Activated CD8-positive, alpha-beta memory T cell treated with anti-CD3 and anti-CD28 coated beads for 4 hours (primary cell): ENCODE data around the gene ADCYAP1R1.

ENCODE experiments used
- DNase-seq, 2 donors: peaks; one replicate each; pipeline ENCODE4 v3.0.0-alpha.2; 2020; ENCODE audit warnings: low read depth in 2 of 2

The ADCYAP1R1 gene

DNA sequence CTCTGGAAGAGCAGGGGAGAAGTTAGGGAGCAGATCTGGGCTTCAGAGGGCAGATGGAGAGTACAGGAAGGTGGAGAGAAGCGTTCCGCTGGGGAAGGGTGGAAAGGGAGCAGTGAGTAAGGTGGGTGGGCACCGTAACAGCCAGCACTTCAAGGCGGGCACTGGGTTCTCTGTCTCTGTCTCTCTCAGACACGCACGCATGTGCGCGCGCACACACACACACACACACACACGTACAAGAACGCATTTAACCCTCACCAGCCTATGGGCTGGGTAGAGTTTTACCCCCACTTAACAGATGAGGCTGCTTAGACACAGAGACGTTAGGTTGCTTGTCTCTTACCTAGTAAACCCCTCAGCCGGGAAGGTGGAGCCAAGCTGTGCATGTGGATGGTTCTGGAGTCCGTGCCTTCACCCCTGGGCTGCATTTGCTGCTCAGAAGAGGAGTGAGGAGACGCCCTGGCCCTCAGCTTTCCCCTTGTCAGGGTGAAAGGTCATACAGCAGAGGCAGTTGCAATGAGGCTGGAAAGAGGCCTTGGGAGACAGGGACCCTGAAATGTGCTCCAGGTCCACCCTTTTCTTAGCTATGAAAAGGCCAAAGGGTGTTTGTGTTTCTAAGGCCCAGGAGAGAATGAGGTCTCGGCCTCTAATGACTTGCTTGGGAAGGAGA lies 16.0 kb downstream of the ADCYAP1R1 start:
- no peak for DNase-seq

DNA sequence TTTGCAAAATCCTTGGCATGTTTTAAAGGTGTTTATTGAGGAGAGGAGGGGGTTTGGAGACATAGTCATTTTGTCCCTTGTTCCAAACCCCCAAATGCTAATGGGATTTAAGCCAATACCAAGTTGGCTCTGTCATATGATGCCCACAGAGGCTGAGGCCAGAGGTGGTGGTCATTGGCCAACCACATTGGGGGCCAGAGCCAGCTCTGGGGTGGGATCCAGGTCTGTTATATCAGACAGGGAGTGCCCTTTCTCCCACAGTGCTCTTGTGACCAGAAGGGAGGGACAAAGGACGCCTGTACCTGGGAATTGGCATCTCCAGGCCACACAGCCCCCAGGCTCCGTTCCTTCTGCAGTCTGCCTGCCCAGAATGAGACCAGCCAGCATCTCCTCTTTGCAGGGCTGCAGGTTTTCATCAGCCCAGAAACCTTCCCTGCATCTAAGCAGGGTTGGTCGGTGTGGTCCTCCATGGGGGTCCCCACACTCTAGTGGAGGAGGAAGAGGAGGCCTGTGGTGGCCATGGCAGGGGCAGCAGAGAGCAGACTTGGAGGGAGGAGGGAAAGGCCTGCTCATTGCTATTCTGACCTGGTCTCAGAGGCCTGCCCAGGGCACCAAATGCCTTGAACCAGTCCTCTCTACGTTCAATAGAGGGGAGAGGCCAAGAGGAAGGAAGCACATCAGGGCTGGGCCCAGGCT lies 17.9 kb downstream of the ADCYAP1R1 start:
- no peak for DNase-seq

DNA sequence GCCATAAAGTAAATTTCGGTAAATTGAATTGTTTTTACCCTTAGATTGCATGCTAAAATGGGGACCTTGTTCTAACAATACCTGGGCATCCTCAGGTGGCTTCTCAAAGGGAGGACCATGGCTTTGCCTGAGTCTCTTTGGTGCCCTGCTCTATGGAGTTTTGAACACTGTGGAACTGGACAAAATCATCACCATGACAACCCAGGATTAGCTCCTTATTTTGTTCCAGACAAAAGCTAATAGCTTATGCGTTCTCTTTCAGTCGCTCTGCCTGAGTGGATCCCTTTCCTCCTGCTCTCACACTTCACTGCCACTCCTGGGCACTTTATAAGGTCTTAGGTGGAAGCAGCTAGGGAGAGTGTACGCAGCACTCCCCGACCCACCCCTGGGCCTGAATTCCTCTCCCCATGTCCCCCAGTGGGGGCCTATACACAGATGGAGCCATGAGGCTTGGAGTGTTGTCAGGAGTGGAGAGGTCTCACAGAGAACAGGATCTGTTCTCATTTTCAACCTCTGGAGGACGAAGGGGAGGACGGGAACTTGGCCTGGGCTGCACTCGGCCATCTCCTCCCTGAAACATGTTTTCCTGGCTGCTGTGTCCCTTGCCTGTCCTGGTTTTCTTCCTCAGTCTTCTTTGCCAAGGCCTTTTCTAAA lies 19.0 kb downstream of the ADCYAP1R1 start:
- no peak for DNase-seq

DNA sequence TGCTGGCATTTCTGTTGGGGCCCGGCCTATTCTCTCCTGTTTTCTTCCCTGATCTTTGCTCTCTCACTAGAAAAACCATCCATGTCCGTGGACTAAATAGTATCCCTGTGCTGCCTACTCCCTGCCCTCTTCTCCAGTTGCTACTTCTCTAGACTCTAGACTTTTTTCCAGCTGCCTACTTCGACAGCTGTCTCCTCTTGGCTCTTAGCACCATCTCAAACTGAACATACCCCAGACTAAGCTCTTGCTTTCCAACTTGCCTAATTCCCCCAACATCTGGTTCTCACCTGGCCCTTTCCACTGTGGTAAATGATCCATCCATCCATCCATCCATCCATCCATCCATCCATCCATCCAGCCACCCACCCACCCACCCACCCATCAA lies 19.5 kb downstream of the ADCYAP1R1 start:
- no peak for DNase-seq

DNA sequence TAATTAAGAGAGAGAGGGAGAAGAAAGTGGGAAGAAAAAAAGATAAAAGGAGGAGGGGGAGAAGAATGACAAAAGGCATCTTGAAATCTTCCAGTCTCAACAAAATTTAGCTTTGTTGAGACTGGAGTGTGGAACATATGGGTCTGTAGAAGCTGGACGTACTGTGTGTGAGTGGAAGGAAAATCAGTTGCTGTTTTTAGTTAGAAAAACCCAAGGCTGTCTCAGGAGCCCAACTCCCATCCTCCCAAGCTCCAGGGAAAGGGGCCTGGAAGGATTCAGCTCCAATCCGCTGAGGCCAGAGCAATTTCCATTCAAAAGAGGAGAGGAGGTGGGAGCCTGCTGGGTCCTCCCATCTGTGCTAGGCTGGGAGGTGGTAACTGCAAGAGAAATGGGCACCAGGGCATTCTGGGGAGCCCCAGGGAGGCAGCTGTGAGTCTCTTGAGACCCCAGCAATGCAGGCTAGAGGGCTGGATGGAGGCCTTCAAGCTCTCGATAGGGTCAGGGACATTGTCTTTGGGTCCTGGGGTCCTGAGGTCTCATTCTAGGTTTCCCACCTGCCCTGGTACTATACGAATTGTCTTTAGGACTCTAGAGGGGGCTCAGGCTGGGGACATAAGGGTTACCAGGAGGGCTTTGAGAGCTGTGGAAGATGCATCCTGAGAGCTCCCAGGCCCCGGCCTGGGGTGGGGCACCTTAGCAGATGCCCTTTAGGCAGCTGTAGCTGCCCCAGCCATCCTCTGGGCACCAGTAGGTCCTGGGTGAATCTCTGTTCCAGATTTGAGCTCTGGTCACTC lies 21.4 kb downstream of the ADCYAP1R1 start:
- no peak for DNase-seq

DNA sequence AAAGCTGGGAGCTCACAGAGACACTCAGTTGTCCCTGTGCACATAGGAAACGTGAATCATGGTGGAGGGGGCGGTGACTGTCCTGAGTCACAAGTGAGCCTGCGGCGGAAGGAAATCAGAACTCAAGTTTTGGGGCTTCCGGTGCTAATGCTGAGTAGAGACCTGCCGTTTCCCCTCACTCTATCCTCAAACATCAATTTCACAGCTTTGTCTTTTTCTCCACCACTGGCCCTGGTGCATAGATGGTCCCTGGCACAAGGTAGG lies 21.9 kb downstream of the ADCYAP1R1 start:
- no peak for DNase-seq

DNA sequence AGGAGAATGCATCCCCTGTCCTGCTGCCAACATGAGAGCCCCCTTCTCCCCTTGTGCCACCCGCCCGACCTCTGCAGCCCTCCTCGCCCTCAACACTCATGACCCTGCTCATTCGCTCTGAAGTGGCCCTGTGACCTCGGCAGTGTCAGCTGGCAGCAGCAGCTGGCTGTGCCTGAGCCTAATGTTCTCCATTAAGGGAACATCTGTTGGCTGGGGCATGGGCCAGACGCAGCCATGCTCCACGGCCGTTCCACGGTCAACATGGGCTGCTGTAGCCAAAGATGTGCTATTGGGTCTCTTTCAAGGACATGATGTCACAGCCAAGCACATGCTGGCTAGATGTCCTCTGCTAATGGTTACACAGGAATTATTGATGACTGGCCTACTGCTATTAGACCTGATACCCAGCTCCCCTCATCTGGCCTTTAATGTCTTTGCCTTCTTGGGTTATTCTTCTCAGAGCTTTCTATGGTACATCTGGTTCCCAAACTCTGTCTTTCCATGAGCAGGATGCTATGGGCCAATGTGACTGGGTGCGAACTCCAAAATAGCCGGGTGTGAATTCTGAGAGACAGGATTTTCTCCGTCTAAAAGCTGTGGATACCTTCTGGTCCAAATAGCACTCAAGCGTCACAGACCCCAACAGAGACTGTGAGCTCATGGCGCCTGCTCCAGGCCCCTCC lies 22.4 kb downstream of the ADCYAP1R1 start:
- DNase-seq = no peak

DNA sequence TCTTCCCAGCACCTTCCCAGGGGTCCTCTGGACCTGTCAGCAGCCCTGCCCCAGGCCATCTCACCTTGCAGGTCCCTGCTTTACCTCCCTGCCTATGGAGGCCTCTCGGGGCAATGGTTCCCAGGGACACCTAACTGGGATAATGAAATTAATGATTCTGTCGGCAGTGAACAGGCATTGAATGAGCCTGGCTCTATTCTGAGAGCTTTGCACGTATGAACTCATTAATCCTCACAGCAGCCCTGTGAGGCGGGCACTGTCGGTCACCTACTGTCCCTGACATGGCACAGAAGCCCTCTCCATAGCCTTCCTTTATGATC lies 22.9 kb downstream of the ADCYAP1R1 start:
- DNase-seq = no peak

DNA sequence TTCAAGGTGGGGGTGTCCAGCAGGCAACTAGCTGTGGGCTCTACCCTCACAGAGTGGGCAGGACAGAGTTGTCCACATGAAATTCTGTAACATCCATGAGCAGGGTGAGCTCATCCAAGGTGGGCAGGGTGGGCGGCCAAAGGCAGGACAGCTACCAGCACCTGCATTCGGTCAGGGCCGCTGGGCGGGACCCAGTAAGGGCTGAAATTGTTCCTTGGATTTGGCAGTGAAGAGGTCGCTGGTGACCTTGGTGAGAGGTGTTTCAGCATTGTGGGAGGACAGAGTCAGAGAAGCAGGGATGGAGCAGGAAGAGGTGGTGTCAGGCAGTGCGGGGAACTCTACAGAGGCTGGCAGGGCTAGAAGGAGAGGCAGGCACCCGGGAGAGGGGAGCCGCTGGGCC lies 23.9 kb downstream of the ADCYAP1R1 start:
- no peak for DNase-seq

DNA sequence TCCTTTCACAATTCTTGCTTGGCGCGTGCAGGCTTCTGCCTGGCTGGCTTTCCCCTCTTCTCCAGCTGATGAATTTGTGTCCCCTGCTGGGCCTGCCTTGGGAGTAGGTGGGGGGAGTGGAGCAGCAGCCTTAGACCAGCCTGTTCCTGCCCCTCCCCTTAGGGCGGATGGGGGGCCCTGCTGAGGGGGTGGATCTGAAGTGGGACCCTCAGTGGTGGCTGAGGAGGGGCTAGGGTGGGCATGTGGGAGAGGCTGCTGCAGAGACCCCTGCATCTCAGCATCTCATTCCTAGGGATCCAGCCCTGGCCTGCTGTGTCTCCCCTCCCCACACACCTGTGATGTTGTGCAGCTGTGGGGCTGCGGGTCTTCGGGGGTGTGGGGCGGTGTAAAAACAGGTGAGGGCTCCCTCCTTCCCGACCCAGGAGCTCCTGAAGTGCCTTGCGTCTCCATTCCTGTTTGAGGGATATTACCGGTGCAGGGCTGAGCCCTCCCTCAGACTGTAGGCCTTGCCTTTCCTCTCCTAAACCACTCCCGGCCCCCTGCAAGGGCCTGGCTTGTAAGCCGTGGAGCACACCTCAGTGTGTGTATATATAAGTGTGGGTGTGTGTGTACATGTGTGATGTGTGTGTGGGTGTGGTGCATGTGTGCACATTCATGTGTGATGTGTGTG lies 24.7 kb downstream of the ADCYAP1R1 start:
- DNase-seq = no peak

DNA sequence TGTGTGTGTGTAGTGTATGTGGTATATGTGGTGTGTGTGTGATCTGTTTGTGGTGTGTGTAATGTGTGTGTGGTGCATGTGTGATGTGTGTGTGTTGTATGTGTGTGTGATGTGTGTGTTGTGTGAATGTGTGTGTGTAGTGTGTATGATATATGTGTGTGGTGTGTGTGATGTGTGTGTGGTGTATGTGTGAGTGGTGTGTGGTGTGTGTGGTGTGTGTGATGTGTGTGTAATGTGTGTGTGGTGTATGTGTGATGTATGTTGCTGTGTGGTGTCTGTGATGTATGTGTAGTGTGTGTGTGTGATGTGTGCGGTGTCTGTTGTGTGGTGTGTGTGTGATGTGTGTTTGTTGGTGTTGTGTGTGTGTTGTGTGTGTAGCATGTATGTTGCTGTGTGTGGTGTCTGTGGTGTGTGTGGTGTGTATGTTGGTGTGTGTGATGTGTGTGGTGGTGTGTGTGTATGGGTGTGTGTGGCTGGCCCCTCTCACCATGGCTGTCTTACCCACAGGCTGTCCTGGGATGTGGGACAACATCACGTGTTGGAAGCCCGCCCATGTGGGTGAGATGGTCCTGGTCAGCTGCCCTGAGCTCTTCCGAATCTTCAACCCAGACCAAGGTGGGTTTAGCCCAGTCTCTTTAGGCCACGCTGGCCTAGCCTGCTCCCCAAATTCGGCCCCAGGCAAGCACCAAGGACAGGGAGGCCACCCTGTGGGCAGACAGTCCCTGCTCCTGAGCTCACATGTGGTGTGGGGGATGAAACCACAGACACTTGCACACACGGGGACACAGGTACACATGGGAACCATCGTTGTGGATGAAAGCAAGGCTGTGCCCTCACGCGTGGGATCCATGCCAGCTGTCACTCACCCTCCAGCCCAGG lies 25.6 kb downstream of the ADCYAP1R1 start:
- no peak for DNase-seq

DNA sequence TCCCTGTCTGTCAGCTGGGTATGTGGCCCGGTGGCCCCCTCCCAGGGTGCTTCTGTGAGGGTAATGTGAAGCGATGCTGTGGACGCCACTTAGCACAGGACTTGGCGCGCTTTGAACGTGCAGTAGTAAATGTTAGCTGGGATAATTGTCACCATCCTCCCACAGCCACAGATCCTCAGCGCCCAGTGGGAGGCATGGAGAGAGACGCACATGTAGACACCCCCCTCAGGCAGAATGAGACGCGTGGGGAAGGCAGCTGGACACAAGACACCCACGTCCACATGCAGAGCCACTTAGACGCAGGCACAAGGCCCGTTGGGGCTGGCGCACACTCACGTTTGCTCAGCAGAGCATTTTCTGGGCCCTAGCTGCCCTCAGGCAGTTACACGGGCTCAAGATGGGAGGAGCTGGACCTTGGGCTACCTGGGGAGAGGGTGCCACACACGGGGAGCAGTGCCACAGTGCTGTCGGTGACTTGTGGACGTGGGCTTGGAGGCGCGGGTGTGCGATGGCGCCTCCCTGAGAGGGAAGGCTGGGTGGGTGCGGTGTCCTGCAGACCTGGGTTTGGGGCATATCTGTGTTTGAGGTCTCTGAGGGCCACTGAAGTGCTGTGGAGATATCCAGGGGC lies 26.4 kb downstream of the ADCYAP1R1 start:
- DNase-seq = no peak

DNA sequence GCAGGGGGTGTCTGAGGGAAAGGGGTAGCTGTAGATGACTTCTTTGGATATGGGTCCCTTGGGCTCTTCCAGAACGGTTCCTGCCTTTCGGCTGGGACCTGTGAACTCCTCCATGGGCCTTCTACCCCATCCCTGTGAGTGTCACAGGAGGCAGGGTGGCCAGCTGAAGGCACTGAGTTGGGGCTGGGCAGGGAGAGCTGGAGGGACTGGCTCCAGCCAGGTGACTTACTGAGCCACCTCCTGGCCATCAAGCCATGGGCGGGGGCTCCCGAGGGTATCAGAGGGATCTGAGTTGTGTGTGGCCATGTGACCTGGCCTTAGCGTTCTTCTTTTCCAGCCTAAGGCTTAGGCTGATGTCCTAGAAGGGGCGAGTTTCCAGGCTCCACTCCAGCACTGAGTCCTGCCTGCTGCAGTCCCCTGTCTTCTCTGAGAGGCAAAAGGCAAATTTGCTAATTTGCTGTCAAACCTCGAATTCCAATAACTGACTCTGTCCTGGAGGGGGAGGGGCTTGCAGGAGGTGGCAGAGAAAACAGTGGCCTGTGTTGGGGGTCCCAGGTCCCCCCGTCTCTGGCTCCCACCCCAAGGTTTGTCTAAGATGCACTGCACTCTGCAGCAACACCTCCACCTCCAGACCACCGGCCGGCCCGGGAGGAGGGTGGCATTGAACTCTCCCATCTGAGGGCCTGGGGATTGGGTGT lies 27.2 kb downstream of the ADCYAP1R1 start:
- DNase-seq = no peak

DNA sequence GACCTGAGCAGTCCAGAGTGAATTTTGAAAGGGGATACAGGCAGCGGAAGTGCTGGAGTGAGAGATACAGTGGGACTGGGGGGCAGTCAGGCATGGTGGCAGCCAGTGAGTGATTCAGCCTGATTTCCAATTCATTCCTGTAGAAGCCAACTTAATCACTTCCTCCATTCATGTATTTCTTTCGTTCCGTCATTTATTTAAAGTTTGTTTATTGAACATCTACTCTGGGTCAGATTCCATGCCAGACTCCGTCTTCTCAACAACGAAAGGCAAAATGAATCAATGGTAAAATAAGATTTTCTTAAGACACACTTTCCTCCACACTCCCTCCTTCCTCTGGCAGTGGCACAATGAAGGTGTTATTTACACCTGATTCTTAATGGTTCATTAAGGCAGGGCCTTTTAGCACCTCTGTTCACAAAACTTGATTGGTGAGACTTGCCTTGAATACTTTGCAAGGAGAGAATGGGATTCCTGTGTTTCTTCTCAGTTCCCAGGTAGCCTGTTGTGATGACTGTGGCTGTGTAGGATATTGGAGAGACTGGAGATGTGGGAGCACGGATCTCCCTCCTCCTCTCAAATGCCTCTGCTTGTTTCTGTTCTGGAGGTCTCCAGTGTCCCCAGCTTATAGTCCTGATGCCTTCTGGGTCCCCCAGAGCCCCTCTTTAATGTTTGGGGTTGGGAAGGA lies 27.9 kb downstream of the ADCYAP1R1 start:
- DNase-seq = no peak

DNA sequence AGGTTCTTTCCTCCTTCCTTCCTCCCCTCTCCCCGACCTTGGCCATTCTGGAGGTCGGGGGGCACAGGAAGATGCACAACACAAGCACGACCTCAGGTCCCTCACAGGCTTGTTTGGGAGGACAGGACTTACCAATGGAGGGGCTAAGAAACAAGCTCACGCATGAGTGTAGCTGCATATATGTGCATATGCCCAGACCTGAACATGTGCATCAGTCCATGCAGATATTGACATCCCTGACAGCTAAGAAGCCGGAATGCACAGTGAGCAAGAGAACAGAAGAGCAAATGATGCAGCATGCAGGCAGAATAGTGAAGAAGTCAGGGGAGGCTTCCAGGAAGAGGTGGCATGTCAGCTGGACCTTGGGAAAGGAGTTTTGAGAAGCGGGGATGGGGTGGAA lies 28.7 kb downstream of the ADCYAP1R1 start:
- no peak for DNase-seq

DNA sequence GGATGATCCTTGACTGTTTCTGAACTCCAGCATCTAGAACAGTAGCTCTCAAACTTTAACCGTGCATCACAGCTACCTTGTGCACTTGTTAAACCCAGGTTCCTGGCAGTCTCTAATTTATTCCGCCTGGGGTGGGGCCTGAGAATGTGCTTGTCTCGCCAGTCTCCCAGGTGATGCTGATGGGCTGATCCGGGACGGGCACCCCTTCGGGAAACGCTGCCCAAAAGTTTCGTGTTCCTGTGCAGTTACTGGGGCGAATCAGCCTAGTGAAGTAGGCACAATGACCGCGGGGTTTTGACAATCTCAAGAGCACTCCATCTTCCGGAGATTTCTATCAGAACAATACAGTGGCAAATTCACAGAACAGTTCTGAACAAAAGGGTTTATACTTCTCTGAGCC lies 29.9 kb downstream of the ADCYAP1R1 start:
- DNase-seq = no peak

DNA sequence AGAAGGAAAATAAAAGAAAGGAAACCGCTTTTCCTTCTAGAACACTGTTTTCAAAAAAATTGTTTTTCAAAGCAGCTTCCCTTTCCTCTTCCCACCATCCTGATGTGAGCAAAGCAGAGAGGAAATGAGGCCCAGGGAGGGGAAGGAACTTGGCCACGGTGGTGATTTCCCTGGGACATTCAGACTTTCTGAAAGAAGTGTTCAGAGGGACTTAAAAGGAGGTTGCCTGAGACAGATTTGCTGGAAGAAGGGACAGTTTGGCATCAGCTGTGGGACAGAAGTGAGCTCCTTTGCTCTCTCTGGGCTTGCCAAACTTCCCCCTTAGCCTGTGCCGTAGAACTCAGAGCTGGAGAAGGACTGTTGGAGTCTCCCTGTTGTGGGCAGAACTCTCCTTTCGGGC lies 30.3 kb downstream of the ADCYAP1R1 start:
- DNase-seq = no peak

DNA sequence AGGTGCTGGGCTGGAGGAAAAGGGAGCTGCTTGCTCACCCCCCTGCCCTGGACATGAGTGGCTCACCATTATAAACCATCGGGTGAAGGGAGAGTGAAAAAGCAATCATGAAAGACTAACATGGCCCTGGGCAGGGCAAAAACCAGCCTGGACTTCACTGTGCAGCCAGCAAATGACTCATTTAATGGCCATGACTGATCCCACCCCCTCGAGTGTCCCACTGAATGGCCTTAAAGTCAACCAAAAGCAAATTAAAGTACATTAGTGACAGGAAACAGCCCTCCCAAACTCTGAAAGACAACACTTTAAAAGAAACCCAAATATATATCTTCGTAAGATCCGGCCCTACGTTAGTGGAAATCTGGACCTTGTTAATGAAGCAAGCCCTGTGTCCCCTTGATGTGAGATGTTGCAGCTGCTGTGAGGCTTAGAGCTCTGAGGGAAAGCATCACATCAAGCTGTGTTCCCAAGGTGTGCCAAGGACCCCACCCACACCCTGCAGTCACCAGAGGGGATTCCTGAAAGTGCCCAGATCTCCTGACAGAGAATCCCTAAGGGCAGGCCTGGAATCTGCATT lies 31.2 kb downstream of the ADCYAP1R1 start:
- DNase-seq = no peak

DNA sequence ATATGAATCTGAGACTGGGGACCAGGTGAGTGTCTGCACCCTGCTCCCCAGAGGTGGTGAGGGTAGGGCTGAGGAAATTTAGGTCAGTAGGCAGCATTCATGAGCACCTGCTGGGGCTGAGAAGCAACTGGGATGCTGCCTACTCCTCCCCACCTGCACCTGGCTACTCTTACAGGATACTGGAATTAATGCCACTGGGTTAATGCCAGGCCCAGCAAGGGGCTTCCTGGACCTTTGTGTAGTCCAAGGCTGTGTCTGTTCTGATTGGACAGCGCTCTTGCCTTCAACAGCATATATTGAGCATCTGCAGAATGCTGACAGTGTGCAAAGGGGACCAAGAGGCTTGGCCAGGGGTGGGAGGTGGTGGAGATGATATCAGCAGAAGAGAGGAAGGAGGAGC lies 32.1 kb downstream of the ADCYAP1R1 start:
- no peak for DNase-seq
